ENCODE results near the gene TBL3. TPM values are rescaled to one million over a fixed set of nuclear protein-coding genes. Genes with fewer than 3 reads are reported as not detected.
A peak's percentile ranks its signal among the peaks of the same experiment; 100 is the strongest.

Gene TBL3
- total RNA-seq, 1 experiment from 2014 or later = 31.8 TPM

GRCh38 chr16:1981398-1981836 lies 9.6 kb downstream of the TBL3 start, which contains the start of gene NOXO1:
TSS of gene NOXO1 (minus strand) at chr16:1981469. CDS start at chr16:1981179, 290 bp downstream.
- Histone ChIP-seq H3K27ac (peak within 1 kb of the TSS; percentile 57), H3K9me3 (replicated peaks) (no peaks in the 10 kb centered on the region), H3K4me3 (no peak within 1 kb of the TSS), H3K4me1 (peaks cover 30% of the 10 kb centered on the region), H3K36me3 (peaks cover 28% of the 10 kb centered on the region), H3K27me3 (no peaks in the 10 kb centered on the region)
- peak in 1 of 2 experiments; percentile 49 for DNase-seq

- Histone ChIP-seq H3K4me3 (no peak overlapping the region), H3K4me1 (peaks cover 30% of the 10 kb centered on the region)
- peak; percentile 94 to 97 for DNase-seq
Measured at GRCh38 chr16:1982013-1982433, 10.2 kb downstream of the TBL3 start.

GRCh38 chr16:1982991-1983543 lies 11.2 kb downstream of the TBL3 start:
- Histone ChIP-seq H3K36me3 (peaks cover 13% of the 10 kb centered on the region), H3K27ac (peak overlapping the region; percentile 52), H3K4me1 (peaks cover 30% of the 10 kb centered on the region), H3K27me3 (no peaks in the 10 kb centered on the region), H3K4me3 (peak overlapping the region; percentile 79), H3K9me3 (replicated peaks) (no peaks in the 10 kb centered on the region)
- no peak for DNase-seq

More at GRCh38 chr16:1982013-1982433, 10.2 kb downstream of the TBL3 start:
- peak overlapping the region; percentile 57 for H3K27ac ChIP-seq
- H3K27me3 ChIP-seq = no peaks in the 10 kb centered on the region
- H3K36me3 ChIP-seq = peaks cover 22% of the 10 kb centered on the region
- H3K9me3 ChIP-seq (replicated peaks) = no peaks in the 10 kb centered on the region

- peak; percentile 90 to 91 for DNase-seq
- peaks cover 30% of the 10 kb centered on the region for H3K4me1 ChIP-seq
Measured at GRCh38 chr16:1983544-1984346, 11.9 kb downstream of the TBL3 start, which contains the start of gene GFER. TSS of gene GFER (plus strand) at chr16:1984193. CDS start at chr16:1984219, 26 bp downstream.

GRCh38 chr16:1984347-1985225 lies 12.7 kb downstream of the TBL3 start:
- DNase-seq = peak; percentile 37 to 41
- Histone ChIP-seq H3K27me3 (no peaks in the 10 kb centered on the region), H3K27ac (peak overlapping the region; percentile 47), H3K4me1 (peaks cover 30% of the 10 kb centered on the region), H3K9me3 (replicated peaks) (no peaks in the 10 kb centered on the region), H3K4me3 (peak overlapping the region; percentile 79), H3K36me3 (peaks cover 3% of the 10 kb centered on the region; the same call in 1 of the 2 replicates)

More at GRCh38 chr16:1983544-1984346, 11.9 kb downstream of the TBL3 start, which contains the start of gene GFER:
- Histone ChIP-seq H3K36me3 (peaks cover 7% of the 10 kb centered on the region), H3K9me3 (replicated peaks) (no peaks in the 10 kb centered on the region), H3K27ac (peak within 1 kb of the TSS; percentile 52), H3K27me3 (no peaks in the 10 kb centered on the region), H3K4me3 (peak within 1 kb of the TSS; percentile 79)

- H3K4me1 ChIP-seq = peaks cover 26% of the 10 kb centered on the region
Measured at GRCh38 chr16:1985466-1986150, 13.8 kb downstream of the TBL3 start.

GRCh38 chr16:1987198-1987597 lies 15.3 kb downstream of the TBL3 start:
- Histone ChIP-seq H3K4me3 (no peak overlapping the region), H3K4me1 (peaks cover 12% of the 10 kb centered on the region), H3K36me3 (no peaks in the 10 kb centered on the region), H3K27ac (no peak overlapping the region), H3K27me3 (peaks cover 8% of the 10 kb centered on the region), H3K9me3 (replicated peaks) (no peaks in the 10 kb centered on the region)
- no peak for DNase-seq

More at GRCh38 chr16:1985466-1986150, 13.8 kb downstream of the TBL3 start:
- Histone ChIP-seq H3K27me3 (peaks cover 3% of the 10 kb centered on the region), H3K4me3 (no peak overlapping the region), H3K36me3 (no peaks in the 10 kb centered on the region), H3K9me3 (replicated peaks) (no peaks in the 10 kb centered on the region), H3K27ac (no peak overlapping the region)
- DNase-seq = no peak

- no peak for DNase-seq
- no peaks in the 10 kb centered on the region for H3K36me3 ChIP-seq
- H3K27ac ChIP-seq = no peak within 1 kb of the TSS
- peak within 1 kb of the TSS; percentile 49 for H3K4me3 ChIP-seq
- no peaks in the 10 kb centered on the region for H3K9me3 ChIP-seq (replicated peaks)
- peaks cover 8% of the 10 kb centered on the region for H3K27me3 ChIP-seq
- H3K4me1 ChIP-seq = no peaks in the 10 kb centered on the region; the same call in 1 of the 2 replicates
Measured at GRCh38 chr16:1989209-1990100, 17.6 kb downstream of the TBL3 start, which contains the start of gene SYNGR3. TSS of gene SYNGR3 (plus strand) at chr16:1989970. CDS start at chr16:1990103, 133 bp downstream.

GRCh38 chr16:1990101-1990350 lies 18.2 kb downstream of the TBL3 start:
- no peaks in the 10 kb centered on the region for H3K36me3 ChIP-seq
- H3K9me3 ChIP-seq (replicated peaks) = no peaks in the 10 kb centered on the region
- peaks cover 8% of the 10 kb centered on the region for H3K27me3 ChIP-seq
- DNase-seq = no peak
- no peak overlapping the region for H3K27ac ChIP-seq
- no peaks in the 10 kb centered on the region; the same call in 1 of the 2 replicates for H3K4me1 ChIP-seq
- H3K4me3 ChIP-seq = peak overlapping the region; percentile 49

GRCh38 chr16:1990351-1991134 lies 18.7 kb downstream of the TBL3 start:
- Histone ChIP-seq H3K36me3 (no peaks in the 10 kb centered on the region), H3K9me3 (replicated peaks) (no peaks in the 10 kb centered on the region), H3K4me3 (peak overlapping the region; percentile 49), H3K27ac (no peak overlapping the region), H3K4me1 (no peaks in the 10 kb centered on the region; the same call in 1 of the 2 replicates), H3K27me3 (peaks cover 8% of the 10 kb centered on the region)
- DNase-seq = no peak

GRCh38 chr16:1991135-1991551 lies 19.3 kb downstream of the TBL3 start:
- DNase-seq = no peak
- no peak overlapping the region for H3K4me3 ChIP-seq
- peaks cover 8% of the 10 kb centered on the region for H3K27me3 ChIP-seq
- no peak overlapping the region for H3K27ac ChIP-seq
- no peaks in the 10 kb centered on the region; the same call in 1 of the 2 replicates for H3K4me1 ChIP-seq
- H3K9me3 ChIP-seq (replicated peaks) = no peaks in the 10 kb centered on the region
- H3K36me3 ChIP-seq = no peaks in the 10 kb centered on the region

- Histone ChIP-seq H3K36me3 (no peaks in the 10 kb centered on the region), H3K27me3 (peaks cover 8% of the 10 kb centered on the region), H3K4me3 (no peak overlapping the region)
Measured at GRCh38 chr16:1991588-1991947, 19.7 kb downstream of the TBL3 start.

More at GRCh38 chr16:1991588-1991947, 19.7 kb downstream of the TBL3 start:
- no peaks in the 10 kb centered on the region for H3K9me3 ChIP-seq (replicated peaks)
- no peak overlapping the region for H3K27ac ChIP-seq
- no peaks in the 10 kb centered on the region; the same call in 1 of the 2 replicates for H3K4me1 ChIP-seq
- DNase-seq = no peak

Data from SJCRH30 (cell line).